Ramos (cell line): ENCODE data around the gene CTSA.
"Not testable (repeated sequence)": the region's sequence is repeated elsewhere in the genome, so short reads cannot be mapped to it uniquely, and the experiment has no call there.

ENCODE experiments used
- in situ Hi-C: fragments of 300-500 bp; cut with MboI; formaldehyde crosslinking; loops from one replicate; pipeline ENCODE4 v1.14.3; 2022; ENCODE audit warnings: low sequenced_read_pairs; ENCODE audit not compliant: unreplicated experiment

CTSA gene

DNA sequence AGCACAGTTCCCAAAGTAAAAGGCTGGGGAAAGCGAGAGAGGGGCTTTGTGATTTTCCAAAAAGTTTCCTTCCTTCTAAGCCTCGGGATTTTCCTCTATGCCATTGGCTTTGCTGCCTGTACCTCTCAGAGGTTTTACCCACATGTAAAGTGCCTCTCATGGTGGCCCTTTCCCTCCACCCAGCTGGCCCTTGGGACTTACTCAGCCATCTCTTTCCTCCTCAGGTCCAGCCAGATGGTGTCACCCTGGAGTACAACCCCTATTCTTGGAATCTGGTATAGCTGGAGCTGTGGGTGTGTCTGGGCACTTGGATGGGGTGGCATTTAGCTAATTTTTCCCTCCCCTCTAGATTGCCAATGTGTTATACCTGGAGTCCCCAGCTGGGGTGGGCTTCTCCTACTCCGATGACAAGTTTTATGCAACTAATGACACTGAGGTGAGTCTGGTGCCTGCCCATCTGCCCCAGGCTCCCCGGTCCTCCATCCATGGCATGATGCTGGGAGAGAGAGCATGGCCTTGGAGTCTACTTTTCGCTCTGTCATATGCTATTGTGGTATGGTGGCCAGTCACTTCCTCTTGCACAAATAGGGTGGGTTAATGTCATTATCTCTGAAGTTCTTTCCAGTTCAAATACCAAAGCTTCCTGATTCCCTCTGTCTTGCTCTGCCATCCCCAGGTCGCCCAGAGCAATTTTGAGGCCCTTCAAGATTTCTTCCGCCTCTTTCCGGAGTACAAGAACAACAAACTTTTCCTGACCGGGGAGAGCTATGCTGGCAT, 1.1 kb downstream of the CTSA start:
- in situ Hi-C loops: no loop called here

DNA sequence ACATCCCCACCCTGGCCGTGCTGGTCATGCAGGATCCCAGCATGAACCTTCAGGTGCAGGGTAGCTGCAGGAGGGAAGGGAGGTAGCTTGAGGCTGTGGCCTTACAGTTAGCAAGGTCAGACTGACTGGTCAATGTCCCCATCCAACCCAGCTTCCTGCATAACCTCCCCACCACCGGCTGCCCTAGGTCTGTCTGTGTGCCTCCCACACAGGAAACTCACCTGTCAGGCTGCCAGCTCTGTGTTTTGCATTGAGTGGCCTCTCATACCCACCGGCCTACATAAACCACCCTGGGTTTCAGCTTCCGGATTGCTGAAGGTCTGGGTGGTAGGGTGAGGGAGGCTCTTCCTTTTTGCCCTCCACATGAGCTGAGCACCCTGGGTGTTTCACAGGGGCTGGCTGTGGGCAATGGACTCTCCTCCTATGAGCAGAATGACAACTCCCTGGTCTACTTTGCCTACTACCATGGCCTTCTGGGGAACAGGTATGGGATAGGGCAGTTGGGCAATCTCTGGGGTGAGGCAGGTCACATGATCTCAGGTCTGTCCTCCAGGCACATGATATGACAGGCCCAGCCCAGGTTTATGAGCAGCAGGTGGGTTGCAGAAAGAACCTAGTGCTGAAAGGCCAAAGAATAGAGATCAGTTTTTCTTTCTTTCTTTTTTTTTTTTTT, 1.8 kb downstream of the CTSA start:
- in situ Hi-C loops: no loop called here

GRCh38 chr20:45893831-45894230, 2.7 kb downstream of the CTSA start:
- in situ Hi-C loops: no loop called here

GRCh38 chr20:45894797-45895196, 3.7 kb downstream of the CTSA start:
- in situ Hi-C loops: no loop called here

DNA sequence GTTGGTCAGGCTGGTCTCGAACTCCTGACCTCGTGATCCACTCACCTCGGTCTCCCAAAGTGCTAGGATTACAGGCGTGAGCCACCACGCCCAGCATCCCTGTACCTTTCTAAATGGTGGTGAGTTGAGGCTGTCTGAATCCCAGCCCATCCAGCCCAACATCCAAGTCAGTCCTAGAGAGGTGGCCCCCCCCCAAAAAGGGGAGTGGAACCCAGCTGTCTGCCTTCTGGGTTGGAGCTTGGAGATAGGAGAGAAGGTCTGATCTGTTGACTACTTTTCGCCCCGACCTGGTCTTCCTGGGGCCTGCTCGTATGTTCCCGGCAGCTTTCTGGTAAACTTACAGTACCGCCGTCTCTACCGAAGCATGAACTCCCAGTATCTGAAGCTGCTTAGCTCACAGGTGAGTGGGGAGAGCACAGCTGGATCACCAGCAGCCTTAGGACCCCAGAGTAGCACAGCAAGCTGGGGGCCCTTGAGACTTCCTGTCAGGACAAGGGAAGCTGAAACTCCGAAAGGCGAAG, 5.6 kb downstream of the CTSA start:
- in situ Hi-C loops: no loop called here

DNA sequence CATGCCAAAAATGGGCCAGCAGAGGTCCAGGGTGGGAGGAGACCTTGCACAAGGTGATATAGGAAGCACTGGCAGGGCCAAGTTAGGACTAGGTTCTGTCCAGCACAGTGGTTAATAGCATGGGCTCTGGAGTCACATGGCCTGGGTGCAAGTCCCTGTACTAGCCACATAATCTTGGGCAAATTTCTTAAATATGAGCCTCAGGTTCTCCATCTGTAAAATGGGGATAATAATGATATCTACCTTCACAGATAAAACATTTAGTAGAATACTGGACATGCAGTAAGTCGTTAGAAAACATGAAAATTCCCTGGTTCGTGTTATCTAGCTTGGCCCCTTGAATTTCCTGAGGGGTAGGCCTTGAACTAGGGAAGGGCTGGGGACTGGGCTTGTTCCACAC, 6.2 kb downstream of the CTSA start:
- in situ Hi-C loops: no loop called here

- in situ Hi-C loops: no loop called here
These were observed 6.6 kb downstream of the CTSA start for GRCh38 chr20:45897692-45898091.

DNA sequence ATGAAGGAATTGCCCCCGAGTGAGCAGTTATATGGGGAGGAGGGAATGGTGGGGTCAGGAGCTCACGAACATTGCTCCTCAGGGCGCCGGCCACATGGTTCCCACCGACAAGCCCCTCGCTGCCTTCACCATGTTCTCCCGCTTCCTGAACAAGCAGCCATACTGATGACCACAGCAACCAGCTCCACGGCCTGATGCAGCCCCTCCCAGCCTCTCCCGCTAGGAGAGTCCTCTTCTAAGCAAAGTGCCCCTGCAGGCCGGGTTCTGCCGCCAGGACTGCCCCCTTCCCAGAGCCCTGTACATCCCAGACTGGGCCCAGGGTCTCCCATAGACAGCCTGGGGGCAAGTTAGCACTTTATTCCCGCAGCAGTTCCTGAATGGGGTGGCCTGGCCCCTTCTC, 7.2 kb downstream of the CTSA start:
- in situ Hi-C loops: no loop called here

DNA sequence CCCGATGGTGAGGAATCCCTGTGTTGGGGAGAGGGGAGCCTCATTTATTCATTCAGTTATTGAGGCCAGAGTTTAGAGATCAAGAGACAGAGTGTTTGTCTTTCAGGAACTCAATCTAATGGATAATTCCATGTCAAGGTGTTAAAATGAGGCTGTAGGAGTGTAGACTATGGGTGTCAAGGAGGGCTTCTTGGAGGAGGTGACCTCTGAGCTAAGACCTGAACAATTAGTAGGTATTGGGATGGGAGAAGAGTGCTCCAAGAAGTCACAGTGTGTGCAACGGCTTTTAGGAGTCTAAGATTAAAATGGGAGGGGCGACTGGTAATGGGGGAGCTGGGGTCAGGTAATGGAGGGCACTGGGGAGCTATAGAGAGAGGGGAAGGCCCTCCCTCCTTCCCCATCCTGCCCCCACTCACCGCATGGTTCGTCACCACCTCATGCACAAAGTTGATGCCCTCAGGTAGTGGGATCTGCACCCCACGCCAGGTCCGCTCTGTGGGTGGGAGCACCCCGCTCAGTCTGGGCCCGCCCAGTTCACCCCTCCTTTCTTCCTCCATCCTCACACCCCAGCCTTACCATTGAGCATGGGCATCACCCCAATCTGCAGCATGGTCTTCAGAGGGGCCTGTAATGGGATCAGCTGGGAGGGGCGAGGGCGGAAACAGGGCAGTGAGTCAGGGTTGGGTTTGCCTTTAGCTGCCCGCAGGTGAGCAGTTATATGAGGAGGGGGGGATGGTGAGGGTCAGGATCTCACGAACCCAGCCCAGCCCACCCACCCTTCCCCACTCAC, 8.1 kb downstream of the CTSA start:
- in situ Hi-C loops: no loop called here

DNA sequence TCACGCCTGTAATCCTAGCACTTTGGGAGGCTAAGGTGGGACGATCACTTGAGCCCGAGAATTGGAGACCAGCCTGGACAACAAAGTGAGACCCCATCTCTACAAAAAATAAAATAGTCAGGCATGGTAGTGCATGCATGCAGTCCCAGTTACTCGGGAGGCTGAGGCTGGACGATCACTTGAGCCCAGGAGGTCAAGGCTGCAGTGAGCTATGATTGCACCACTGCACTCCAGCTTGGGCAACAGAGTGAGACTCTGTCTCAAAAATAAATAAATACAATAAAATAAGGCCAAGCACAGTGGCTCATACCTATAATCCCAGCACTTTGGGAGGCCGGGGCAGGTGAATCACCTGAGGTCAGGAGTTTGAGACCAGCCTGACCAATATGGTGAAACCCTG, 10.2 kb downstream of the CTSA start:
- in situ Hi-C loops: not testable (repeated sequence)

DNA sequence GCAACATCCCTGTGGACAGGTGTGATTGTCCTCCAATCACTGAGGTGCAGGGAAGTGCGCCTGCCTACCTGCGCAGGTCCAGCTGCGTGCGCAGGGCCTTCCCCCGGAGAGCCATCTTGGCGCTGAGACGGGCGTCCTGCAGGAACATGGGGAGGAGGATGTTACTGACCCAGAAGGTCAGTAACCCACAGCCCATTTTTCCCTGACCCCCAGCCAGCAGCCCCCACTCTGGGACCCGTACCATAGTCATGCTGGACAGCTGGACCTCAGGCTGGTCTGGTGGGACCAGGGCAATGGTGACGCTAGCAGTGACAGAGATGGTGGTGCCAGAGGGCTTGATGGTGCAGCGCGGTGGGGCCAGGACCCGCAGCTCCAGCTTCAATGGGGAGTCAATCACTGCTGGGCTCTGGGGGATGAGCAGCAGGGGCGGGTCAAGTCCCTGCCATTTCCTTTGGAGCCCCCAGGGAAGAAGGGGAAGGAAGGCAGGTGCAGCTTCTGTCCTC, 11.1 kb downstream of the CTSA start:
- in situ Hi-C loops: no loop called here

DNA sequence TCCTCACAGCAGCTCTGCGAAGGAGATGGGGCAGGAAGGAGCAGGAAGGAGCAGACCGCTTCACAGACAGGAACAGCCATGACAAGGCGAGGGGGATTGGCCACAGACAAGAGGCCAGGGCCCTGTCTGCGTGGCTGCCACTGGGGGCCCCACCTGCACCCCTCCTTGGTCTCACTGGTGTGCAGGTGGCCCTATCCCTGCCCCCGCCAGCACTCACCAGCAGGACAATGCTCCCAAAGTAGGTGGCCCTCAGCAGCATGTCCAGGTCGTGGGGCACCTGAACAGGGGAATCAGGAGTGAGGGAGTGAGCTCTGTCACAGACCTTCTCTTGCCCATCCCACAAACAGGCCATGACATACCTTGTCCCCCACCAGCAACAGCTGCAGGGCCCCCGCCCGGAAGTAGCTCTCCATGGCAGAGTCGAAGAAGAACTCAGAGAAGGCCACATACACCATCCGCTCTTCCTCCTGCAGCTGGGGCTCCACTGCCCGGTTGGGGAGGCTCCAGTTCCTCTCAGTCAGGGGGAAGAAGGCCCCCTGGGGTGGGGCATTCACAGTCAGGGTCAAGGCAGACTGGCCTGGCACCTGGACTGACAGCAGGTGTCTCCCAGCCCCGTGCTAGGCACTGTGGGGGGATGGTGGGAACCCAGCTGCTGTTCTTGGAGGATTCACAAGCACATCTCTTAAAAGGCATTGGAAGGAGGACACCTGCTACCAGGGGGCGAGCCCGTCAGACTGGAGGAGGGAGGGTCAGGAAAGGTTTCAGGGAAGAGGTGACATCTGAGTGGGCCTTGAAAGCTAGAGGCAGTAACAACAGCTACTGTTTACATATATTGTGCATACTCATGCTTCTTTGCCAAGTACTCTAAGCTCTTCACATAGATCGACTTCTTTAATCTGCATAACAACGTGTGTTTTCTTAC, 13.7 kb downstream of the CTSA start:
- in situ Hi-C loops: no loop called here

GRCh38 chr20:45905505-45906079, 14.5 kb downstream of the CTSA start:
- in situ Hi-C loops: no loop called here

GRCh38 chr20:45907219-45907948, 16.2 kb downstream of the CTSA start:
- in situ Hi-C loops: no loop called here

GRCh38 chr20:45908084-45908483, 16.9 kb downstream of the CTSA start:
- in situ Hi-C loops: no loop called here

DNA sequence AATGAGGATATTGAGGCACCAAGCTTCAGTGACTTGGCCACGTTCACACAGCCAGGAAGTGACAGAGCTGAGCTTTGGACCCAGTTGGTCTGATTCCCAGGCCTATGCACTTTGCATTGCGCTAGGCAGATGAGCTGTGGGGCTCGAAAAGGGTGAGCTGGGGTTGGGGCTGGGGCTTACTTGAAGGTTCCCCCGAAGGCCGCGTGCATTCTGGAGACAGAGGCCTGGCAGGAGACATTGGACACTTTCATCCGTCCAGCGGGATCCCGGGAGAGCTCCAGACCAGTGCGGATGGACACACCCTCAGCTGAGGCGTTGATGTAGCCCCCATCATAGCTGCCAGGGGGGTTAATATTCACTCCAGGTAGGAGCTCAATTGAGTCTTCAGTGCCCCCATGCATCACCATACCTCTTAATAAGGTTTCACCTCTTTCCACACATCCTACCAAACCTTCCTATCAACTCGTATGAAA, 18.2 kb downstream of the CTSA start:
- in situ Hi-C loops: no loop called here

DNA sequence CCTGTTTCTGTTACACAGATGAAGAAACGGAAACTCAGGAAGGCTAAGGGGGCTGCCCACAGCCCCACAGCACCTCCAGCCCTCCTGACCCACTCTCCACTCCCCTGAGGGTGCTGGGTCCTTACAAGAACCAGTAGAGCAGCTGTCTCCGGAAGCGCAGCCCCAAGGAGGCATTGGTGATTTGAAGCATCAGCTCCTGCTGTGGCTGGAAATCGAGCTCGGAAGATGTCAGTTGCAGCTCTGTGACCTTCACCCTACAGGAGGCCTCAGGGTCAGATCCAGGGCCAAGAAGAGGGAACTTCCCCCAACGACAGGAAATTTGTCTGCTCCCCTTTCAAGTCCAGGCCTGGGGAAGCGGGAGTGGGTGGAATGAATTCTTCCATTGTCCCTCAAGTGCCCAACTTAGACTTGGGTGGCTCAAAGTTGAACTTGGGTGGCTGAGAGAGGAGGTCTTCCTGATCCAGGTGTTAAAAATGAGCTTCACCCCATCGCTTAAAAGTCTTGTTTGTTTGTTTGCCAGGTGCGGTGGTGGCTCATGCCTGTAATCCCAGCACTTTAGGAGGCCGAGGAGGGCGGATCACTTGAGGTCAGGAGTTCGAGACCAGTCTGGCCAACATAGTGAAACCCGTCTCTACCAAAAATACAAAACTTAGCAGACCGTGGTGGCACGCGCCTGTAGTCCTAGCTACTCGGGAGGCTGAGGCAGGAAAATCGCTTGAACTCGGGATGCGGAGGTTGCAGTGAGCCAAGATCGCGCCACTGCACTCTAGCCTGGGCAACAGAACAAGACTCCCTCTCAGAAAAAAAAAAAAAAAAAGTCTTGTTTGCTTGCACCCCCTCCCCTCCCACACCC, 18.9 kb downstream of the CTSA start:
- in situ Hi-C loops: no loop called here
